C4-2B (cell line): ENCODE results near the gene RPN1.

Experiments
- ZFX ChIP-seq: fragments of 450-650 bp; IDR thresholded peaks from 2 replicates; pipeline ENCODE4 v1.6.1; 2017
- TF ChIP-seq, protein P1 (sequence below): fragments of 450-650 bp; conservative IDR thresholded peaks from 2 replicates; pipeline ENCODE4 v1.5.1; 2017; ENCODE audit warnings: mild to moderate bottlenecking

DNA sequence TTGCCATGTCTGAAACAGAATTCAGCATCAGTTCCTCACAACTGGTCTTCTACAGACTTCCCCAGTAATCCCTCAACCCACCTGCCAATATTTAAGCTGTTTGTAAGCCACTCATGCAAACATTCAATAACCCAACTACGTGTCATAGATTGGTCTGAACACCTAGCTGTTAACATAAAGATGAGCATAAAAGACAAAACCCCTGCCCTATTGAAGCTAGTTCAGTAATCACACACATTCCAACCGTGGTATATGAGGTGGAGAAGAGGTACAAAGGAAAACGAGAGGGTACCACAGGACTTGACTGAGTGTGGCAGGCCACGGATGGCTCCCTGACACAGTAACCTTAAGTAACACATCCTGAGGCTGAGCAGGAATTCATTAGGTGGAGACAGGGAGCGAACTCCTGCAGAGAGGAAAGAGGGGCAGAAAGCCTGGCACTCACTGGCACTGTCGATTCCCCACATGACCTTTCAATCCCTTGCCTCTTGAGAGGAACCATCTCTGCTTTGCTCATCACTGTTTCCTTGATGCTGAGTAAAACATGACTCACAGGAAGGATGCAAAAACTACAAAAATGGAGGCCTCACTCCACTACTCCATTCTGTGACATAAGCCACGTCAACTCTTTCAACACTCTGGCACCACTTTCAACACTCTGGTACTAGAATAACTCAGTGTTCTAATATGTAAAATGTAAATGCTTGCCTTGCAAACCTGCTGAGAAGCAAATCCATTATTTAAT, 31.3 kb downstream of the RPN1 start:
- TF ChIP-seq, protein P1, sequence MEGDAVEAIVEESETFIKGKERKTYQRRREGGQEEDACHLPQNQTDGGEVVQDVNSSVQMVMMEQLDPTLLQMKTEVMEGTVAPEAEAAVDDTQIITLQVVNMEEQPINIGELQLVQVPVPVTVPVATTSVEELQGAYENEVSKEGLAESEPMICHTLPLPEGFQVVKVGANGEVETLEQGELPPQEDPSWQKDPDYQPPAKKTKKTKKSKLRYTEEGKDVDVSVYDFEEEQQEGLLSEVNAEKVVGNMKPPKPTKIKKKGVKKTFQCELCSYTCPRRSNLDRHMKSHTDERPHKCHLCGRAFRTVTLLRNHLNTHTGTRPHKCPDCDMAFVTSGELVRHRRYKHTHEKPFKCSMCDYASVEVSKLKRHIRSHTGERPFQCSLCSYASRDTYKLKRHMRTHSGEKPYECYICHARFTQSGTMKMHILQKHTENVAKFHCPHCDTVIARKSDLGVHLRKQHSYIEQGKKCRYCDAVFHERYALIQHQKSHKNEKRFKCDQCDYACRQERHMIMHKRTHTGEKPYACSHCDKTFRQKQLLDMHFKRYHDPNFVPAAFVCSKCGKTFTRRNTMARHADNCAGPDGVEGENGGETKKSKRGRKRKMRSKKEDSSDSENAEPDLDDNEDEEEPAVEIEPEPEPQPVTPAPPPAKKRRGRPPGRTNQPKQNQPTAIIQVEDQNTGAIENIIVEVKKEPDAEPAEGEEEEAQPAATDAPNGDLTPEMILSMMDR = no peak
- TF ChIP-seq ZFX = no peak
